ENCODE measurements around the gene TIAM1. TPM values are rescaled to one million over a fixed set of nuclear protein-coding genes. Genes with fewer than 3 reads are reported as not detected.

The TIAM1 gene
- total RNA-seq, 2 donors from 2014 or later, result 6.0 to 38.1 TPM

- Histone ChIP-seq H3K27ac (no peak overlapping the region), H3K4me1 (replicated peaks) (no peaks in the 10 kb centered on the region), H3K27me3 (replicated peaks; ENCODE audit: insufficient read depth) (no peaks in the 10 kb centered on the region), H3K36me3 (no peaks in the 10 kb centered on the region), H3K9me3 (no peaks in the 10 kb centered on the region), H3K4me3 (no peak overlapping the region)
- DNase-seq (ENCODE audit: low spot score), result peak; percentile 23
- intact Hi-C loops (cut with DNase I), result loop anchor here (2.0 to 5.0 kb wide), 2 partner anchors 382 to 404 kb away; no protein-coding TSS in a partner anchor
- TF ChIP-seq POLR2AphosphoS5 (IDR thresholded peaks at IDR 0.05) (no peak), CTCF (IDR thresholded peaks at IDR 0.05) (peak in 3 of 4 experiments; percentile 68 to 80 (median 75)), POLR2A (IDR thresholded peaks at IDR 0.05) (no peak)
- 54% methylated on average over 4 of the region's 4 CpGs for WGBS
These were observed 145.5 kb downstream of the TIAM1 start for GRCh38 chr21:31198575-31198974.

GRCh38 chr21:31196724-31197123 lies 147.3 kb downstream of the TIAM1 start:
- no peaks in the 10 kb centered on the region for H3K4me1 ChIP-seq (replicated peaks)
- H3K9me3 ChIP-seq, result no peaks in the 10 kb centered on the region
- H3K36me3 ChIP-seq, result no peaks in the 10 kb centered on the region
- no peak overlapping the region for H3K4me3 ChIP-seq
- WGBS, result 84% methylated on average over 2 of the region's 2 CpGs
- H3K27me3 ChIP-seq (replicated peaks; ENCODE audit: insufficient read depth), result no peaks in the 10 kb centered on the region
- no peak for TF ChIP-seq CTCF (IDR thresholded peaks at IDR 0.05)
- no peak for TF ChIP-seq POLR2AphosphoS5 (IDR thresholded peaks at IDR 0.05)
- no peak for TF ChIP-seq POLR2A (IDR thresholded peaks at IDR 0.05)
- H3K27ac ChIP-seq, result no peak overlapping the region
- DNase-seq (ENCODE audit: low spot score), result no peak
- intact Hi-C loops (cut with DNase I), result loop anchor here (5.0 kb wide), 1 partner anchor 406 kb away; no protein-coding TSS in a partner anchor

- Histone ChIP-seq H3K27ac (no peak overlapping the region), H3K36me3 (no peaks in the 10 kb centered on the region), H3K9me3 (no peaks in the 10 kb centered on the region), H3K27me3 (replicated peaks; ENCODE audit: insufficient read depth) (no peaks in the 10 kb centered on the region), H3K4me3 (no peak overlapping the region), H3K4me1 (replicated peaks) (no peaks in the 10 kb centered on the region)
- intact Hi-C loops (cut with DNase I), result loop anchor here (5.0 kb wide), 1 partner anchor 407 kb away; no protein-coding TSS in a partner anchor
- TF ChIP-seq POLR2AphosphoS5 (IDR thresholded peaks at IDR 0.05) (no peak), POLR2A (IDR thresholded peaks at IDR 0.05) (no peak)
- no peak for DNase-seq (ENCODE audit: low spot score)
- WGBS, result 70% methylated on average over 5 of the region's 5 CpGs
These were observed 148.6 kb downstream of the TIAM1 start for GRCh38 chr21:31195334-31196015.

- Histone ChIP-seq H3K9me3 (no peaks in the 10 kb centered on the region), H3K4me3 (no peak overlapping the region), H3K4me1 (replicated peaks) (no peaks in the 10 kb centered on the region), H3K27ac (no peak overlapping the region), H3K36me3 (no peaks in the 10 kb centered on the region), H3K27me3 (replicated peaks; ENCODE audit: insufficient read depth) (no peaks in the 10 kb centered on the region)
- DNase-seq (ENCODE audit: low spot score), result no peak
- intact Hi-C loops (cut with DNase I), result loop anchor here (5.0 kb wide), 1 partner anchor 408 kb away; no protein-coding TSS in a partner anchor
- TF ChIP-seq POLR2A (IDR thresholded peaks at IDR 0.05) (no peak), CTCF (IDR thresholded peaks at IDR 0.05) (no peak), POLR2AphosphoS5 (IDR thresholded peaks at IDR 0.05) (no peak)
- 51% methylated on average over 5 of the region's 5 CpGs for WGBS
These were observed 149.4 kb downstream of the TIAM1 start for GRCh38 chr21:31194510-31195293.

GRCh38 chr21:31193761-31194160 lies 150.3 kb downstream of the TIAM1 start:
- Histone ChIP-seq H3K27me3 (replicated peaks; ENCODE audit: insufficient read depth) (no peaks in the 10 kb centered on the region), H3K27ac (no peak overlapping the region), H3K4me1 (replicated peaks) (no peaks in the 10 kb centered on the region), H3K9me3 (no peaks in the 10 kb centered on the region), H3K4me3 (no peak overlapping the region), H3K36me3 (no peaks in the 10 kb centered on the region)
- 97% methylated on average over 12 of the region's 12 CpGs for WGBS
- intact Hi-C loops (cut with DNase I), result no loop called here
- no peak for TF ChIP-seq POLR2A (IDR thresholded peaks at IDR 0.05)
- no peak for TF ChIP-seq CTCF (IDR thresholded peaks at IDR 0.05)
- no peak for TF ChIP-seq POLR2AphosphoS5 (IDR thresholded peaks at IDR 0.05)
- DNase-seq (ENCODE audit: low spot score), result no peak

Measured in prostate gland (tissue), 2 donors.